Stimulated activated CD4-positive, alpha-beta T cell treated with anti-CD3 and anti-CD28 coated beads, Interleukin-1b, Interleukin-23, amount 100 ng/mL, for 1 hour (primary cell): ENCODE results near the gene HJURP.

Experiments
- DNase-seq, 2 donors: peaks; one replicate each; pipeline ENCODE4 v3.0.0-alpha.2; 2020; ENCODE audit warnings: low read depth in 2 of 2

The HJURP gene

DNA sequence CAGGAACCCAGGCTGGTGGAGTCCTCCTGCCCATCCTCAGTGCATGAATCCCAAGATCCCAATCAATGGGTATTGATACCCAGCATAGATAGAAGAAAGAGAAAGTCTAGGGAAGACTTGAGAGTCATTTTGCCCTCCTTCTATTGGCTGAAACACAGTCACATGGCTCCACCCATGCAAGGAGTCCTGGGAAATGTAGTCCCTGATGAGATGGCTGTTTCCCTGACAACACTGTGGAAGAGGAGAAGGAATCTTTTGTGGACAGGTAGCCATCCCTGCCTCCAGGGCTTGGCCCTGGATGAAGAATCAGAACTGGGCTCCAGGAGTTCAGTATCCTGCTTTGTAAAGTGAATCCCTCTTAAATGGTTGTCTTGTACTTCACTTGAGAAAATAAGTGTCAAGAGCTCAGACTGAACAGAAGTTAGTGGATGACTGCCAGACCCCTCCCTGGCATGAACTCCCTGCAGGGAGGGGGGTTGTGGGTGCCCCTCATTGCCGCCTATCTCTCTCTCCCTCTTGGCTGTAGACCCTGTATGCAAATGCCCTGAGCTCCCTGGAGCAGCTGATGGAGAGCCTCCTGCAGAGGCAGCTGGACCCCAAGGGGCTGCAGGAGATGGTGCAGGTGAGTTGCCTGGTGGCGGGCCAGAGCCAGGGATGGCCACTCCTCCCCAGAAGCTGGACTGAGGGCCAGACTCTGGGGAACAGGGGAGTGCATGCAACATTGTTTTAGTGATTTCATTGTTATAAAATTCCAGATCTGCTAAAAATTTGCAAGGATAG is 40.1 kb downstream of the HJURP start:
- DNase-seq: no peak

DNA sequence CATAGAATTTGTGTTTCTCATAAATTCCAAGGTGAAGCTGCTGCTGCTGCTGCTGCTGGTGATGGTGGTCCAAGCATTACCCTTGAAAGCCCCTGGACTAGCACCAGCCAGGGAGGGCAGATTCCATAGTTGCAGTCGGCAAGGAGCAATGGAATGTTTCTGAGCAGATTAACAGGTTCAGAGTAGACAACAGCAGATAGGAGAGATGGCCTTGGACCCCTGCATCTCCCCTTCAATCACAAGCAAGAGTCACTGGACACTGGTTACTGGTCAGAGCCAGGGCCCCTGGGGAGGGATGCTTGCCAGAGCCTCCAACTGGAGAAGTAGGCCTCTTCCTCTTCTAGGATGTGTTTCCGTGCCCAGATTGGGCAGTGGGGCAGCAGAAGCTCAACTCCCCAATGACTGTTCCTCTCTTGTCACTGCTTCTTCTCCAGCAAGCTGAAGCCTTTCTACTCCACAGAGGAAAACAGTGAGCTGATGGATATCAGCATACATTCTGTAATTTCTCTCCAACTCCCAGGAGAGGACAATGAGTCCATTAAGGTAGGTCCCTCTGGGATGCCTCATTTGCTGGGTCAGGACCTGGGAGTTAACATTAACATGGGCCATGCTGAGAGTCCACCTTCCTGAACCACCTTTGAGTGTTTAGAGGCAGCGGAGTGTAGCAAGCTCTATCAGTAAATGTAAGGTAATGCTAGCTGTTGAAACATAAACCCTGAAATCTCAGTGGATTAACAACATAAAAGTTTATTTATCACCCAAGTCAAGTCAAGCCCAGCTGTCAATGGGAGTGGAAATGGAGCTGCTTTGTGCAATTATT is 40.9 kb downstream of the HJURP start:
- no peak for DNase-seq

DNA sequence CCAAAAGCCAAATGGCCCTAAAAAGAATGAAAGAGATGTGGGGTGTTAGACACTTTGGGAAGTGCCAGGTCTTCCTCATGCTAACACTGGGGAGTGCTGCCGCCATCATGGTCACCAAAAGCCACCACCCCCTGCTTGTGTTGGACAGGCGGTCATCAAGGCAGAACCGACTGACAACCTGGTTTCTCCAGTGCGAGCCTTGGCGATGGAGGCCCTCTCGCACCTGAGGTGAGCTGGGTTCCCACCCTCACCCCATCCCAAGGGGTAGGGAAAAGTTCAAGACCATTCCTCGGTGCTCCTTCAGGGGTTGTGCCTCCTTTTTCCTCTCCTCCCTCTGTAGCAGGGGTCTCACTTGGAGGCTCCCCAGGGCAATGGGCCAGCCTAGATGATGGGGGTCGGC is 42.6 kb downstream of the HJURP start:
- no peak for DNase-seq

DNA sequence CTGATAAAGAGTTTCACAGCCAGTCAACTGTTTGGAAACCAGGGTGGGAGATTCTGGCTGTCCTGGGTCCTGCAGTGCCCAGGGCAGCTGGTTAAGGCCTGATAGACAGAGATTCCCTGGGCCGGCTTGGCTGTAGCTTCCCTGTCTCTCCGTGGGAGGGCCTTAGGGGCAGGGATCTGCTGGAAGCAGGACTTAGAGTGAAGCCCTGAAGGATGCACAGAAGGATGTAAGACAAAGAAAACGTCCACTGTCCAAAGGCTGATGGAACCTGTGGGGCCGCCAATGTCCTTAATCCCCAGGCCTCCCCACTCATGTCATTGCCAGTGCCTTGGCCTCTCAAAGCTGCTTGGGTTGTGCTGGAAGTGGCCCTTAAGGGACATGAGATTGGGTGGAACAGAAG is 43.2 kb downstream of the HJURP start:
- DNase-seq: no peak

DNA sequence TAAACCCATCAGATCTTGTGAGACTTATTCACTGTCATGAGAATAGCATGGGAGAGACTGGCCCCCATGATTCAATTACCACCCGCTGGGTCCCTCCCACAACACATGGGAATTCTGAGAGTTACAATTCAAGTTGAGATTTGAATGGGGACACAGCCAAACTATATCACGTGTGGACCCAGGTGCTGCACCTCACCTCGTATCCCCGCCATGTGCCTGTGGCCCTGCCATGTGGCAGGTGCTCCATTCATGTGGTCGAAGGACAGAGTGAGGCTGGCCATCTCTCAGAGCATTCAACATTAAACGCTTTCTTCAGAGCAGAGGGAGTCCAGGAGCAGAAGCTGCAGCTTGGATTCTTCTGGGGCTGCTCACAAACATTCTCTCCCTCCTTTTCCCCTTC is 44.0 kb downstream of the HJURP start:
- DNase-seq: no peak

DNA sequence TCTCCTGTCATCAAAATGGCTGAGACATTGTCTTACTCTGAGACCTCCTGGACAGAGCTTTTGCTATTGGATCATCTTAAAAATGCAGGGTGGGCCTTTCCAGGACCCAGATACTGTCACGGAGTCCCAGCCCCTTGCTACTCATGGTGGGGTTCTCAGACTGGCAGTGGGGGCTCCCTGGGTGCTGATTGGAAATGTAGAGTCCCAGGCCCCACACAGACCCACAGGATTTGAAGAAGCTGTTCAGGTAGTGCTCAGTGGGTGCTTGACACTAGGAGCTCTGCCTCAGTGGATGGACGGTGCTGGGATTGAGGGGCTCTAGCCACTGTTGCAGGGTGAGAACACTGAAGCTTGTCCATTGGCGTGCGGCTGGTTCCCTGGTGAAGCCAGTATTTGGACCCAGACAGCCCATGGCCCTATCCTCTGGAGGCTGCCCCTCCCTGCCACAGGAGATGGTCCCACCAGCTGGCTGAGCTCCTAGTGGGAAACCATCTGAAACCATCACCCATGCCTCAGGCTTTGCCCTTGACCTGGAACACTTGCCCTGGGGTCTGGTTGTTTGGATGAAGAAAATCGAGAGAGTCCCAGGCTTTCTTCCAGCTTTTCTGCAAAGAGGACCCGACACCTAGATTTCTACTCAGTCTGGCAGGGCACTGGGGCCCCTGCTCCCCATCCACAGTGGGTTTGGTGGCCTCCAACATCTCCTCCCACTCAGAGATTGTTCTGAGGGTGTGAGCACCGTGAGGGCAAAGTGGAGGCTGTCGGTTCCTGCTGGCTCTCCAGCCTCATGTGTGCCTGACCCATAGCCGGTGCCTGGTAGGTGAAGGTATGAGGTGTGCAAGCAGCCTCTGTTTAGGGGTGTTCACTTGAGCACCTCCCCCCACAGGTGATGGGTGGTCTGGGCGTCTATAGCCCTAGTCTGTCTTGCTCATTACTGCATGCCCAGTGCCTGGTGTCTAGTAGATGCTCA is 46.1 kb downstream of the HJURP start:
- DNase-seq: no peak

DNA sequence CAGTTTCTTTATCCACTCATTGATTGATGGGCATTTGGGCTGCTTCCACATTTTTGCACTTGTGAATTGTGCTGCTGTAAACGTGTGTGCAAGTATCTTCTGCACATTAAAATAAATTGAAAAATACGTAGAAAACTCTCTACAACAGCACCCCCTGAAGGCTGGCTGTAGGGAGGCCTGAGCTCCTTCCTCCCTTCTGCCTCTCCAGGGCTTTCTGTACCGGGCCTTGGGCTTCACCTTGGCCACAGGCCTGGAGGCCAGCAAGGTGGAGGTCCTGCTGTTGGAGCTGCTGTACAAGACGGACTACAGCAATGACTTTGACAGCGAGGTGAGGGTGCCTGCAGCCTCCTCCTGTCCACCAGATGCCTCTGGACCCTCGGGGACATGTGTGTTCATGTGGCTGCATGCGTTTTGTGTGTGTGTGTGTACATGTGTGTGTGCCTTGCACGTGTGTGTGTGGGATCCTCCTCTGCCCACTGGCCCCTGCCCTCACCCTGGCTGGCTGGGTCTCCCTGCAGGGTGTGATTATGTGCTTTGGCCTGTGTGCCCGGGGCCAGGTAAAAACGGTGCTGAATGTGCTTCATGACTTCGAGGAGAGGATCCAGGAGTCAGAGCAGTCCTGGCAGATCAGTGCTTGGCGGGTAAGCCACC is 47.0 kb downstream of the HJURP start:
- no peak for DNase-seq

DNA sequence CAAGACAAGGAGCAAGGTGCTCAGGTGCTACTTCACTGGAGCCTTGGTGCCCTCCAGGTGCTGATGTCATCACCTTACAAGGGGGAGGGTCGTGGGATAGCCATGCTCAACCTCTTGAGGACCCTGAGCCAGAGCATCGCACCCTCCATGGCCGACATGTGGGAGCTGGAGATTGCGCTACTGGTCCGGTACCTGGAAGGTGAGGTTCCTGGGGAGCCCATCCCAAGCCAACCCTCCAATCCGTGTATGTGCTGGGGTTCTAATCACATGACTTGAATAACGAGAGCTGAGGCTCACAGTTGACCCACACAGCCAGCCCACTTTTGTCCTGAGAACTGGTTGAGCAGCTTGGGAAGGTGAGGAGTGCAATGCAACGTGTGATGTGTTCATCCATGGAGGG is 50.3 kb downstream of the HJURP start:
- DNase-seq: no peak

DNA sequence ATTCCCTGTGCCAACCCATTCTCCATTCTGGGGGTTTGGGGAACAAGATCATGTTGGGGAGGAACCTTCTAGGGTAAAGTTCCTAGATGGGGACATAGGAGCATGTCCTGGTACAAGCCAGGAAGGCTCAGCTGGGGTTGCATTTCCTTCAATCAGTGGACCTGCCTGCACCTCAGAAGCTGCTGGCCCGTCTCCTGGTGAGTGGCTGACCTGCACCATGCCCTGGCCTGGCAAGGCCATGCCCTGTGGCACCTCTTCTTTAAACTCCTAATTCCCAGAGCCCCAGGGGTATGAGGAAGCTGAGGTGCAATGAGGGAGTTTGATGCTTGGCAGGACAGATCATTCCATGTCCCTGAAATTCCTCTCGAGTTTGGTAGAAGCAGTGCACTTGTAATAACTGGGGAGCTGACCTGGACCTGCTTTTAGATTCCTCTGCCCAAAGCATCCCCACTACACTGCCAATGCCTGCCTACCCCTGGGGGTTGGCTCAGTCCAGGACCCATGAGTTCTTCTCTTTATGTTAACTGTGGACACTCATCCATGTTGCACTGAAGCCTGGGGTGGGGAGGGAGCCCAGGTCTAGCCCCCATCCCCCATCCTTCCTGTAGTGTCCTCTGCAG is 50.9 kb downstream of the HJURP start:
- no peak for DNase-seq

DNA sequence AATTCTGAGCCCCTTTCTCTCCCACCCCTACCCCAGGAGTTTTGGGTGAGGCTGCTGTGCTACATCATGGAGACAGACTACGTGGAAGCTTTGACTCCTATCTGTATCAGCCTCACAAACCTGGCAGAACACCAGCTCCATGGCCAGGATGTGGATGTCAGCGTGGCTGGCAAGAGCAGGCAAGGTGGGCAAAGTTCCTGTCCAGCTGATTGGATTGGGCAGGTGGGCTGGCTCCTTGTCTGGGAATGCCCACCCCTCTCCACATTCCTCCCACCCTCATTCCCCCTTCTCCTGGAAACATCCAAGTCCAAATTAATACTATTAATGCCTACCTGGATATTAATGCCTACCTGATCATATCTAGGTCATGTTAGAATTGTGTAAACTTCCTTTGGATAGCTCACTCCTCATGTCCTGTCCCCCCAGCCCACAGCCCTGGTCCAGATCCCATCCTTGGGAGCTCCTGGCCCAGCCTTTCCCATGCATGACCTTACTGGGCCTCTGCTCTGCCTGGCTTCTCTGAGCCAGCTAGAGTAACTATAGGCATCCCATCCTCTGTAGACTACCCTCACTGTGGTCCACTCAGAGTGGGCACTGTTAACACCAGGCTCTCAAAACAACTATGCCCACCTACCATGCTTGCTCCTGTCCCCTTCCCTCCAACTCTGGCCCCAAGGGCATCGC is 52.1 kb downstream of the HJURP start:
- no peak for DNase-seq

DNA sequence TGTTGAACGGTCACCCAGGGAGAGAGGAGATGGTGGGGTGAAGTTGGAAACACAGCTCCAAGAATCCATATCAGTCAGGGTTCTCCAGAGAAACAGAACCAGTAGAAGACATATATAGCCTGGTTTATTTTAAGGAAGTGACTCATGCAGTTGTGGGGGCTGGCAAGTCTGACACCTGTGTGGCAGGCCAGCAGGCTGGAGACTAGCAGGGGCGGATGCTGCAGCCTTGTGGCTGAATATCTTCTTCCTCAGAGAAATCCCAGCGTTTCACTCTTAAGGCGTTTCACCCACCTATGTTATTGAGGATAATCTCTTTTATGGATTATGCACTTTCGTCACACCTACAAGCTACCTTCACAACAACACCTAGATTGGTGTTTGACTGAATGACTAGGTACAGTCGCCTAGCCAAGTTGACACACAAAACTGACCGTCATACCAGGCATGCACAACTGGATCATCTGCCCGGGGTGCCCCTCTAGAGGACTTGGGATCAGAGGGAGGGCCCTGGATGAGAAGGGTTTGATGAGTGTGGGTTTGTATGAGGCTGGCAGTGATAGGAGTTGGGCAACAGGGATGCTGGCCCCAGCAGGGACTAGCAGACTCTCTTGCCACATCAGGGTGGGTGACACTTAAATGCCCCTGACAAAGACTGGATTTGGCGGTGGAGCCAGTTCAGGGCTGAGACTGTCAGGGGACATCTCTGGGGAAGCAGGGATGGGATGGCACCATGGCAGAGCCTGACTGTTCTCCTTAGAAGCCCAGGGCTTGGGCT is 52.8 kb downstream of the HJURP start:
- DNase-seq: no peak

DNA sequence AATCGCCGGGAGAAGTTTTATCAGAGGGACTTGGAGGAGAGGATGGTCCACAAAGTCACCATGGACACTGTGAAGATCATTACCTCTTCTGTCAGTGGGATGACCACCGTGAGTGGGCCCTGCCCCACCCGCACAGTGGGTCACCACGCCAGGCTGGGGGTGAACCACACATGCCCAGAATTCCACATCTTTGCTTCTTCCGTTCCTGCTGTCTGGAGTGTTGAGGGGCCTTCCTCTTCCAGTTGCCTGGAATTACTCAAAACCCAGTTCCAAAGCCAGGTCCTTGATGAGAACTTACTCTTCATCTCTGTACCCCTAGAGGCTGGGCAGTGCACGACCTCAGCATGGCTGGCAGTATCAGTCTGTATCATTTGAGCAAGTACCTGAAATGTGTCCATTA is 54.1 kb downstream of the HJURP start:
- DNase-seq: no peak

DNA sequence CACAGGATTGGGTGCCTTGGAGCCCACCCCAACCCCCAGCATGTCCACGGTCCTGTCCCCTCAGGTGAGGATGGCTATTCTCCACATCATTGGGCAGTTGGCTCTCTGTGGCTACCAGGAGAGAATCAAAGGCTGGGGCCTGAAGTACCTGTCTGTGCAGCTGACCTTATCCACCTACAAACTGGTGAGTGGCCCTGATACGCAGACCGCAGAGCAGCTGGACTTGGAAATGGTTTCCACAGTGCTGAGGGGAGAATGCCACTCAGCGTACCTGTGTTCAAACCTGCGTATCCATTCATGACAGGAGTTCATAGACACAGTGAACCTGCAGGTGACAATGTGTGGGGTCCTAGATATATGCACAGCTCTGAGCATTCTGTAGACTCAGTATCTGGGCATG is 54.6 kb downstream of the HJURP start:
- no peak for DNase-seq

DNA sequence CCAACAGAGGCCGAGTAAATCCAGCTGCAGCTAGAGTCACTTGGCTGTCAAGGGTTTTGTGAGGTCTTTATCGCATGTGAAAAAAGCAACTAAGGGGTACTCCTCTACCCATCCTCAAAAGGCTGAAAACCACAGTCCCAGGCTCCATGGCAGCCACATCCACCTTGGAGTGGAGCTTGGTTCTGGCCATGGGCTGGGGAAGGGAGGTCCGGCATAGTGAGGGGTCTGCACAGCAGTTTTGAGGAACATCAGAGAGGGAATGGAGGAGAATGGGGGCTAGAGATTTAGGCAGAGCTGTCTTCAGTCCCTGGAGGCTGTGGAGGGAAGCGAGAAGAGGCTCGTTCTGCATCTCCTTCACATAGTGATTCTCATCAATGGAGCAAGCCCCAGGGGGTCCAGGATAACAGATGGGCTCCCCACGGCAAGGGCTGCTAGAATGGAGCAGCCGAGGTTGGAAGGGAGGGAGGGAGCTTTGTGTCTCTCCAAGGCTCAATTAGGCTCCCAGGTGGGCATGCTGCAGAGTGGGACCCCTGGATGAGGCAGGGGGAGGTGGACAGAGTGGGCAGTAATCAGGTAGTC is 55.2 kb downstream of the HJURP start:
- DNase-seq: no peak

DNA sequence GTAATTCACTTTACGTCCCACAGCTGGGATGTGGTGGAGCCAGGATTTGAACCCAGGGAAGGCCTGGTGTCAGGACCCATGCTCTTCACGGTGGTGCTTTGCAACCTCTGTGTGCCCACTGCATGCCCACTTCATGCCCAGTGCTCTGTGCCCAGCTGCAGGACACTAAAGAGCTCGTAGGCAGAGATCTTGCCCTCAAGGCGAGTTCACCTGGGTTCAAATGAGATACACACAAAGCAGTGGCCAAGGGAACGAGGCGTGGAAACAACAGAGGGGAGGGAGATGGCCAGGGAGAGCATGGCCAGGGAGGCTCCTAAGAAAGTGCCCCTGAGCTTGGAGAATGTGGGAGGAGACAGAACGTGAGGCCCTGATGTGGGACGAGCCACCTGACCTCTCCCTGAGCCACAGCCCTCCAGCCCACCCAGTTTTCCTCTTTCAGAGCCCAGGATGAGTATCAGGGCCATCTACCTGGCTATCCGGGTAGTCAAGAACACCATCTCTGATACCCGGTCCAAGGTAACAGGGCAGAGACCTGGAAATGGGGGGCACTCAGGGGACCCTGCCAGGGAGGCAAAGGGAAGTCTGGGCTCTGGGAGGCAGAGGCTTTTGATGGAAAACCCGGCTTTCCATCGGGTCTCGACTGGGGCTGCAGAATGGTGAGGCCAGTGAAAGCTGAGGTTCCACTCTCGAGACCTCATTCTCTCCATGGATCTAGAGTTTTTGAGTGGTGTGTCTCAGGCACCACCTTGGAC is 55.8 kb downstream of the HJURP start:
- no peak for DNase-seq

DNA sequence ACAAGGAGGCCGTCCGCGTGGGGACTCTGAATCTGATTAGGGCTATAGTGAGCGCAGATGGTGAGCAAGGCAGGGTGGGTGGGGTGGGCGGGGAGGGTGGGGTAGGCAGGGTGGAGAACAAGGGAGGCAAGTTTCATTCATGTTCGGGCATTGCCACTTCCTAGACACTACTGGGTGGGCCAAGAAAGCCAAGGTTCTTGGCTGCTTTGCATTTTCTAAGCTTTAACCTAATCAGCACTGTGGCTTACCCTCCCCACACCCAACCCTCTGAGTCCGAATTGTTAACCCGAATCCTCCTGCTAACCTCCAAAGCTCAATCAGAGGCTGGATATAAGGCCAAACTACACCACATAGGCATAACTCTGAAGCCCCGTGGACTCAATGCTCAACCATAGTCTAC is 58.1 kb downstream of the HJURP start:
- DNase-seq: no peak

DNA sequence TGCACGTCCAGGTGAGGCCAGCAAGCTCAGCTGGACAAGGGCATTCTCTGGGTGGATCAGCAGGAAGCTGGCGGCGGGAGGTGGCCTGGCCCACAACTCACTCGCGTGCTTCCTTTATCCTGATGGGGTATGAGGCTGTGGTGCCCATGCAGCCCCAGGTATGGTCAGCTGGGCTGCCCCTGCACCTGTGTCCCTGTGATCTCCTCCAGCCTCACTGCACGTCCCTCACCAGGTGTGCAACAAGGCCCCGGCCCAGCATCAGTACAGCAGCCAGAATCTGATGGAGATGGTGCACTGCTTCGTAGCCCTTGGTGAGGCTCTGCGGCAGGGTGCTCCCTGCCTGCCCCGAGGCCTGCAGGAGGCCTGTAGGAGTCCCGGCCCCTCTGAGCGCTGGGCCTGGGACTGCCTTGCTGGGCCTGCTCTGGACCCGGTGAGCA is 58.6 kb downstream of the HJURP start:
- no peak for DNase-seq

DNA sequence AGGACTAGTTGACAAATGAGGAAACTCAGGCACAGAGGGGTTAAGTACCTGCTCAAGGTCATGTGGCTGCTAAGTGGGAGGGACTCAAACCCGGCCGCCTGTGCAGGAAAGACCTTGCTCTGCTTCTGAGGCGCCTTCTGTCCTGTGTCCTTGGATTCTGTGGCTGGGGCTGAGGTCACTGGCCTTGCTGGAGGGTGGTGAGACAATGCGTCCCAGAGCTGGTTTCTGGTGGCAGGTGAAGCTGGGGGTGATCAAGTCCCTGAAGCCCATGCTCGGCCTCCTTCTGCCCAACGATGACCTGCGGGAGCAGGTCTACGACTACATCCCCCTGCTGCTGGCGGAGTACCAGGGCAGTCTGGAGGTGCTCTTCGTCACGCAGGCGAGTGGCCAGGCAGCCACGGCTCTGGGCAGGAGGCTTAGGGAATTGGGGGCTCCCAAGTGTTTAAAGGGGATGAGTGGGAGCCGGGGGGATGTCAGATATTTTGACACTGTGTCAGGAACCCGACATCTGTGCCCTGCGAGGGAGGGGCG is 60.1 kb downstream of the HJURP start:
- no peak for DNase-seq
